Trophoblast cell (in vitro differentiated cells and primary cell): ENCODE measurements around the gene RAC2.

Experiments
- DNase-seq, 2 donors: peaks; one replicate each; pipeline ENCODE4 v3.0.0-alpha.2; 2016
- H2AFZ ChIP-seq: 2 replicates; pipeline ENCODE4 v1.6.1; 2013; ENCODE audit warnings: low read length, moderate library complexity, mild to moderate bottlenecking; ENCODE audit not compliant: insufficient read depth, poor library complexity
- H2AK5ac ChIP-seq: 2 replicates; pipeline ENCODE4 v1.6.1; 2013; ENCODE audit warnings: mild to moderate bottlenecking, low read length
- H2BK120ac ChIP-seq: 2 replicates; pipeline ENCODE4 v1.6.1; 2013; ENCODE audit warnings: low read length, mild to moderate bottlenecking, moderate library complexity; ENCODE audit not compliant: insufficient read depth, poor library complexity
- H2BK12ac ChIP-seq: 2 replicates; pipeline ENCODE4 v1.6.1; 2013; ENCODE audit warnings: mild to moderate bottlenecking, low read length, moderate library complexity
- H2BK5ac ChIP-seq: 2 replicates; pipeline ENCODE4 v1.6.1; 2013; ENCODE audit warnings: low read length, low read depth, moderate library complexity, mild to moderate bottlenecking; ENCODE audit not compliant: poor library complexity
- H3K14ac ChIP-seq: 2 replicates; pipeline ENCODE4 v1.6.1; 2013; ENCODE audit warnings: mild to moderate bottlenecking, low read length
- H3K18ac ChIP-seq: 2 replicates; pipeline ENCODE4 v1.6.1; 2013; ENCODE audit warnings: mild to moderate bottlenecking, low read length
- H3K23ac ChIP-seq: 2 replicates; pipeline ENCODE4 v1.6.1; 2013; ENCODE audit warnings: low read length
- H3K27ac ChIP-seq: 2 replicates; pipeline ENCODE4 v1.5.1; 2013; ENCODE audit warnings: low read depth, mild to moderate bottlenecking, inconsistent platforms, low read length, moderate library complexity
- H3K27me3 ChIP-seq: 2 replicates; pipeline ENCODE4 v1.6.1; 2013; ENCODE audit warnings: inconsistent platforms, mild to moderate bottlenecking, low read length, moderate library complexity; ENCODE audit not compliant: insufficient read depth
- H3K36me3 ChIP-seq, 2 experiments: 1 replicate in 1 of 2; 2 replicates in 1 of 2; pipeline ENCODE4 v1.6.1; 2013; ENCODE audit warnings: low read length in 2 of 2, mild to moderate bottlenecking in 2 of 2, moderate library complexity in 1 of 2; ENCODE audit not compliant: insufficient read depth in 2 of 2, control insufficient read depth in 1 of 2
- H3K4ac ChIP-seq: 2 replicates; pipeline ENCODE4 v1.6.1; 2013; ENCODE audit warnings: low read depth, mild to moderate bottlenecking, low read length, moderate library complexity
- H3K4me1 ChIP-seq, 2 experiments: 1 replicate in 1 of 2; 2 replicates in 1 of 2; pipeline ENCODE4 v1.6.1; 2013; ENCODE audit warnings: low read length in 2 of 2, mild to moderate bottlenecking in 2 of 2, moderate library complexity in 1 of 2; ENCODE audit not compliant: insufficient read depth in 2 of 2, control insufficient read depth in 1 of 2
- H3K4me2 ChIP-seq: 2 replicates; pipeline ENCODE4 v1.6.1; 2013; ENCODE audit warnings: inconsistent platforms, mild to moderate bottlenecking, low read length, moderate library complexity
- H3K4me3 ChIP-seq: 2 replicates; pipeline ENCODE4 v1.5.1; 2013; ENCODE audit warnings: mild to moderate bottlenecking, low read depth, low read length, inconsistent platforms
- H3K79me1 ChIP-seq: one replicate; pipeline ENCODE4 v1.6.1; 2013; ENCODE audit warnings: low read length
- H3K79me2 ChIP-seq: 2 replicates; pipeline ENCODE4 v1.6.1; 2013; ENCODE audit warnings: low read length, mild to moderate bottlenecking; ENCODE audit not compliant: control insufficient read depth, insufficient read depth, poor library complexity
- H3K9ac ChIP-seq: 2 replicates; pipeline ENCODE4 v1.6.1; 2013; ENCODE audit warnings: mild to moderate bottlenecking, low read length
- H3K9me3 ChIP-seq: 2 replicates; pipeline ENCODE4 v1.6.1; 2013; ENCODE audit warnings: low read depth, mild to moderate bottlenecking, control low read depth, inconsistent platforms, low read length; ENCODE audit not compliant: insufficient read depth
- H4K12ac ChIP-seq: 2 replicates; pipeline ENCODE4 v1.6.1; 2013; ENCODE audit warnings: low read depth, mild to moderate bottlenecking, low read length, moderate library complexity
- H4K8ac ChIP-seq: 2 replicates; pipeline ENCODE4 v1.6.1; 2013; ENCODE audit warnings: low read depth, mild to moderate bottlenecking, low read length, moderate library complexity
- H4K91ac ChIP-seq: one replicate; pipeline ENCODE4 v1.6.1; 2013; ENCODE audit warnings: low read depth, mild to moderate bottlenecking, low read length, moderate library complexity
- WGBS: extraction: QIAGEN DNeasy Blood & Tissue Kit; methylation state at CpG from one replicate; pipeline ENCODE4 v1.1.7; 2013; ENCODE audit warnings: missing lambda C conversion rate; ENCODE audit not compliant: insufficient read length, insufficient coverage; ENCODE audit errors: extremely low coverage; 5-methylcytosine and 5-hydroxymethylcytosine counted together

The RAC2 gene

GRCh38 chr22:37248251-37248650 is 4.2 kb upstream of the RAC2 start:
- Histone ChIP-seq H2AFZ (no peak overlapping the region), H2AK5ac (no peak overlapping the region), H3K9ac (no peak overlapping the region), H3K27ac (no peak overlapping the region), H3K18ac (no peak overlapping the region), H4K91ac (no peak overlapping the region), H2BK120ac (no peak overlapping the region), H3K4ac (no peak overlapping the region), H3K23ac (no peak overlapping the region), H3K4me3 (no peak overlapping the region), H2BK12ac (no peak overlapping the region), H3K79me1 (no peaks in the 10 kb centered on the region), H4K8ac (no peak overlapping the region), H3K4me1 (peaks cover 0 to 5% of the 10 kb centered on the region in 2 experiments), H3K36me3 (no peaks in the 10 kb centered on the region), H3K14ac (no peak overlapping the region), H3K27me3 (no peaks in the 10 kb centered on the region), H3K9me3 (no peaks in the 10 kb centered on the region), H2BK5ac (no peak overlapping the region), H3K79me2 (no peaks in the 10 kb centered on the region), H3K4me2 (no peak overlapping the region), H4K12ac (no peak overlapping the region)
- DNase-seq = no peak
- WGBS = no CpG with 5 or more reads among the region's 6 CpGs

GRCh38 chr22:37245740-37246139 is 1.7 kb upstream of the RAC2 start:
- Histone ChIP-seq H3K36me3 (no peaks in the 10 kb centered on the region), H3K79me1 (no peaks in the 10 kb centered on the region), H3K4ac (no peak overlapping the region), H3K18ac (no peak overlapping the region), H4K91ac (no peak overlapping the region), H2AK5ac (no peak overlapping the region), H3K27ac (no peak overlapping the region), H2AFZ (no peak overlapping the region), H3K9ac (no peak overlapping the region), H3K4me1 (peaks cover 0 to 9% of the 10 kb centered on the region in 2 experiments), H3K4me2 (no peak overlapping the region), H2BK5ac (no peak overlapping the region), H3K23ac (no peak overlapping the region), H3K14ac (no peak overlapping the region), H3K79me2 (no peaks in the 10 kb centered on the region), H2BK12ac (no peak overlapping the region), H3K9me3 (no peaks in the 10 kb centered on the region), H3K4me3 (no peak overlapping the region), H4K12ac (no peak overlapping the region), H2BK120ac (no peak overlapping the region), H4K8ac (no peak overlapping the region), H3K27me3 (no peaks in the 10 kb centered on the region)
- DNase-seq = no peak
- no CpG with 5 or more reads among the region's 6 CpGs for WGBS

- Histone ChIP-seq H3K9me3 (no peaks in the 10 kb centered on the region), H3K4me3 (no peak overlapping the region), H3K9ac (no peak overlapping the region), H2BK120ac (no peak overlapping the region), H2AFZ (no peak overlapping the region), H3K79me1 (no peaks in the 10 kb centered on the region), H2AK5ac (no peak overlapping the region), H3K36me3 (no peaks in the 10 kb centered on the region), H3K14ac (no peak overlapping the region), H3K79me2 (no peaks in the 10 kb centered on the region), H4K12ac (no peak overlapping the region), H3K4ac (no peak overlapping the region), H3K18ac (no peak overlapping the region), H2BK5ac (no peak overlapping the region), H2BK12ac (no peak overlapping the region), H3K4me2 (no peak overlapping the region), H4K8ac (no peak overlapping the region), H3K27ac (no peak overlapping the region), H4K91ac (no peak overlapping the region), H3K23ac (no peak overlapping the region), H3K27me3 (no peaks in the 10 kb centered on the region), H3K4me1 (peaks cover 0 to 9% of the 10 kb centered on the region in 2 experiments)
- no peak for DNase-seq
- no CpG with 5 or more reads among the region's 22 CpGs for WGBS
These were observed 1.1 kb upstream of the RAC2 start for GRCh38 chr22:37244922-37245722.

GRCh38 chr22:37243402-37244113 is 511 bp downstream of the RAC2 start:
- DNase-seq = no peak
- Histone ChIP-seq H2BK12ac (no peak overlapping the region), H3K4me1 (peaks cover 0 to 9% of the 10 kb centered on the region in 2 experiments), H3K4me2 (no peak overlapping the region), H3K9me3 (no peaks in the 10 kb centered on the region), H3K4me3 (no peak overlapping the region), H3K14ac (peak overlapping the region; percentile 22), H2BK120ac (no peak overlapping the region), H2AFZ (no peak overlapping the region), H3K79me2 (no peaks in the 10 kb centered on the region), H4K12ac (no peak overlapping the region), H4K91ac (no peak overlapping the region), H3K27ac (no peak overlapping the region), H4K8ac (peak overlapping the region; percentile 17), H3K18ac (no peak overlapping the region), H3K79me1 (no peaks in the 10 kb centered on the region), H3K4ac (no peak overlapping the region), H3K27me3 (no peaks in the 10 kb centered on the region), H2AK5ac (no peak overlapping the region), H3K36me3 (no peaks in the 10 kb centered on the region), H3K23ac (no peak overlapping the region), H3K9ac (no peak overlapping the region), H2BK5ac (no peak overlapping the region)
- WGBS = no CpG with 5 or more reads among the region's 12 CpGs
